HG03280 (cell line): ENCODE results near the gene BACH2.
"Not testable (repeated sequence)": the region's sequence is repeated elsewhere in the genome, so short reads cannot be mapped to it uniquely, and the experiment has no call there.

Source experiments
- ATAC-seq: cut with Tn5 transposase; IDR thresholded peaks from one replicate; pipeline ENCODE4 v1.9.1; 2021; ENCODE audit warnings: mild to moderate bottlenecking, moderate library complexity; ENCODE audit not compliant: unreplicated experiment

Gene BACH2

DNA sequence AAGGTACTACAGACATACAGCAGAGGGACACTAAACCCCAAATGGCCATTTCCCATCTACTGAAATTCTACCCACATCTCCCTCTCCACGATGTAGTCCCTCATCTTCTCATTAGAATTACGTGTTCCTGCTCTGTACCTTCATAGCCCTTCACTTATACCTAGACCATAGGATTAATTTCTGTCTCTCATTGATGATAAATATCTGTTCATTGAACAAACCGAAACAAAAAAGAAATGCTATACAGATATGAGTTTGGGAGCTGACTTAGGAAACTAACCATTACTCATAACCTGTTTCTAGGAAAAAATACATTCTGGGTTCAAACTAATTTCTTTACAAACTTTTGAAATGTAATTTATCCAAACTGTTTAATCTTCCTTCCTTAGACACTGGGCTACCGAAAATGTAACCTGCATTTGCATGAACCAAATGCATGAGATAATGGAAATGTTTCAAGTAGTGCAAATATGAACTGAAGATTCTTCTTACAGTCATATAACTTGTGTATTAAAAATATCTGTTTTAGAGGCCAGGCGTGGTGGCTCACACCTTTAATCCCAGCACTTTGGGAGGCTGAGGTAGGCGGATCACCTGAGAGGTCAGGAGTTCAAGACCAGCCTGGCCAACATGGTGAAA is 317.0 kb downstream of the BACH2 start:
- no peak for ATAC-seq

DNA sequence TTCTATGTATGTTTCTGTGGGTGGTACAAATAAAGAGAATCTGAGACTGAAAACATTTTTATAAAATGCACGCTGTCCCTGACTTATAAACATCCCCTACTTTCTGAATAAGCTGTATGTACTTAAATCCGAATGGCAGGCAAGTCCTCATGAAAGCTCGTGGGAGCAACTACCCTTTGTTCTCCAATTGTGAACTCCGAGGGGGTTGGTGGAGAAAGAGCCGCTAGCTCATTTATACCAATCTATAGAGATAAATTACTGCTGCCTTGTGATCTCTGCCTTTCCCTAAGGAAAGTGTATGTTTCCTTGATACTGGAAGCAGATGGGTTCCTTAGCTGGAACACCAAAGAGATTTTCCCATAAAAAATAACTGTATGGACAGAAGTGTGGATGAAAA is 317.9 kb downstream of the BACH2 start:
- ATAC-seq, result no peak

DNA sequence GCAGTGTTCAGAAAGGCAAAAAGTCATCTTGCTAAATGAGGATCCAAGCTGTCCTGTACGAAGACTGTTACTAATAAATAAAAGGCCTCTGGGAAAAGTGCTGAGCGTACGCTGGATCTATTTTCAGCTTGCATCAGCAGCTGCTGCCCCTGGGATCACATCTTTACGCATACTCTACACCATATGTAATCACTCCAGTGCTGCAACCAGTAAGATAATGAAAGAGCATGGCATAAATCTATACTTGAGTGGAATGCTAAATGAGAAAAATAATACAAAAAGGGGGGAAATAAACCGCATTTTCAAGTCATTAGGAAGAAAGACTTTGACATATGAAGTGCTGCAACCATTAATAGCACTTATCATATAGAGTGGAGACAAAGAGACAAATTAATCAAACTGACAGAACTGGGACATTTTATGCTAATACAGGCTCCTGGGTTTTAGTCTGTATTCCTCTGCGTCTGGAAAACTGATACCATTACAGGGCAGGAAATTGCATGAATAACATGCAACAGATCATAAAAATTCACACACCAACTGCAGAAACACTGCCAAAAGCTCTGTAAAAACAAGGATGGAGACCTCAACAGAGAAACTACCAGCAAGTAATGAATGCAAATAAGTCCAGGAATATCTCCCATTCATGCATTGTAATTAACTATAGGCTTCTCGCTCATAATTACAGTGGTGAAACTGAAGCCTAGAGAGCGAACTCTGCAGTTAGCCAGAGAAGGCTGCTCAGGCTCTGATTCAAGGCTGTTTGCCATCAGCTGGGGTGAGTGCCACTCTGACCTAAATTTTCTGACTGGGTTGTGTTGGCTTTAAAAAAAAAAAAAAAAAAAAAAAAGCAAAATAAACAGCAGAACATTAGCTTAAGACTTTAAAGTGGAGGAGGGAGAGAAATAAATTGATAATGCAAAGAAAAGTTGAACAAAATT is 318.6 kb downstream of the BACH2 start:
- no peak for ATAC-seq

DNA sequence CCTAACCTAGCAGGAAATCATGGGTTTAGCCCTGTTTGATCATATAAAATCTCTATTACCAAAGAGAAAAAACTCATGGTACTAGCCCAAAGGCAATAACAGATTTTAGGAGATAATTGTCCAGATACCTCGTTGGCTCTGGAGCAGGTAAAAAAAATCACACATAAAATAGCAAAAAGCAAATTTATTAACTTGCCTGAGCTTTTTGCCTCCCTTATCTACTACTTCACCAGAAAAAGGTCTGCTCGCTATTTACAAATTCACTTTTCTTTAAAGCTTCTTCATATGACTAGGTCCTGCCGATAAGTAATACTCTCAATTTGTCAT is 320.0 kb downstream of the BACH2 start:
- no peak for ATAC-seq

DNA sequence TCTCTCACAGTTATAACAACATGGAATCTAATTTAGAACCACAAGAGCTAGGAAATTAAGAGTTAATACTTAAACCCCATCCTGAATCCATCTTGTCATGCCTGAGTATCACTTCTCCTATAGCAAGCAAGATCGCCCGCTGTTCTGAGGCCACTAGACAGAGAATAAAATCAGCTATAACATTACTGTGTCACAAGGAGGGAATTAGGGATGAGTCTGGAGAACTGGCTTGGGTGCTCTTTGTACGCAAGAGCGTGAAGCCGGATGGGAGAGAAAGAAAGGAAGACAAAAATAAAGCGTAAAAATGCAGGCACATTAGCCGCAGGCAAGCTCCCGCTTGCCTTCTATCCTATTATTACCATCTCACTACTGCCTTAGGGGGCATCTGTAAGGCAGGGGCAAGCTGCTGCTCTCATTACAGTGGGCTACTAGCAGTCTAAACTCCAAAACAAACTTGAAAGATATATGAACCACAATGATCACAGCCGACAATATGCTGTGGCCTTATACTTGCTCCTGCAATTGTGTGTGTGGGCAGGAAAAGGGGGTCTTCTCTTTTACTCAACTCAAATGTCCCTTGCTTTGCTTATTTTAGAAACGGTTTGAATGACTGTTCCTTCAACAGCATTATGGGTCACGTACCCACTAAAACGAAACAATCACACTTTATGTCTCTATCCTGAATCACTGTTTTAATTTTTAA is 320.5 kb downstream of the BACH2 start:
- no peak for ATAC-seq

DNA sequence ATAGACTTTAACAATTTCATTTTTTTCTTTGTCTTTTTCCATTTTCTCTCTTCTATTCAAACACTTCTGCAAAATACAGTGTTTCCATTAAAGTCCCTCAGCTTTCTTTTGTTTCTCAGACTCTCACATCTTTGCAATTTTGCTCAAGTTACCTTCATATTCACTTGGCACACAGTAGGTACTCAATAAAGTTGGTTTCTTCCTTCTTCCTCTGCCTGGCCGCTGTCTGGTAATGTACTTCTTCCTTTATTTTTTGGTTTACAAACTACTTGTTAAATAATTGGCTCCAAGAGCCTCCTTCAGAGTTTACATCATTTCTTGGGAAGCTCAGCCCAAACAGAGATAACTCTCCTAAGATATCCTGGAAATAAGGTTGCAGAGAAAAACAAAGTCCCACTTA is 321.3 kb downstream of the BACH2 start:
- no peak for ATAC-seq

DNA sequence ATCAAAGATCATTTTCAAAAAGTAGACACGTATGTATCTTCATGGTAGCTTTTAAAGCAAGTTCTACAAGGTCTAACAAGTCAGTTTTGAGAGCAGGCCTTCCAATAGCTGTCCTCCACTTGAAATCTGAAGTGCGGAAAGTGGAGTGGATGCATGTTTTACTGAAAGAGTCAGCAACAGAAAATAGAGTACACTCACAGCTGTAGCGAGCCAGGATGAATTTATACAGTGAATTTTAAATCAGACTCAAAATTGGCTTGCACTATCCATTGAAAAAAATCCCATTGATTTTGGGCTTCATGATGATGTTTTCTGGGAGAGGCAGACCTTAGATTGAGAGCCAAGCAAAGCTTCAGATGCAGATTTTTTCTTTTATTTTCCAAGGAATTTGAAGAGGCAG is 321.8 kb downstream of the BACH2 start:
- no peak for ATAC-seq

DNA sequence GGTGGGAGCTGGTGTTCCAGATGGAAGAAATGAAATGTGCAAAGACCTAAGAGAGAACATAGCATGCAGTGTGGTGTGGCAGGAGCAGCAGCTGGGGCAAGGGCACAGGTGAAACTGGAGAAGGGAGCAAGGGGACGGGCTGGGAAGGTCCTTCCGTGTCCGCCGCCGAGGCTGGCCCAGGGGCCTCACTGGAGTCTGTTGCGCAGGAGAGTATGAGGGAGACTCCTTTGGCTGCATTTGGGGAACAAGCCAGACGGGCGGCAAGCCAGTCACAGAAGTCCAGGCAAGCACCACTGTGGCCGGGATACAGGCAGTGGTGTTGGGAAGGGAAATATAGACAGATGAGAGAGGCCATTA is 324.6 kb downstream of the BACH2 start:
- no peak for ATAC-seq

DNA sequence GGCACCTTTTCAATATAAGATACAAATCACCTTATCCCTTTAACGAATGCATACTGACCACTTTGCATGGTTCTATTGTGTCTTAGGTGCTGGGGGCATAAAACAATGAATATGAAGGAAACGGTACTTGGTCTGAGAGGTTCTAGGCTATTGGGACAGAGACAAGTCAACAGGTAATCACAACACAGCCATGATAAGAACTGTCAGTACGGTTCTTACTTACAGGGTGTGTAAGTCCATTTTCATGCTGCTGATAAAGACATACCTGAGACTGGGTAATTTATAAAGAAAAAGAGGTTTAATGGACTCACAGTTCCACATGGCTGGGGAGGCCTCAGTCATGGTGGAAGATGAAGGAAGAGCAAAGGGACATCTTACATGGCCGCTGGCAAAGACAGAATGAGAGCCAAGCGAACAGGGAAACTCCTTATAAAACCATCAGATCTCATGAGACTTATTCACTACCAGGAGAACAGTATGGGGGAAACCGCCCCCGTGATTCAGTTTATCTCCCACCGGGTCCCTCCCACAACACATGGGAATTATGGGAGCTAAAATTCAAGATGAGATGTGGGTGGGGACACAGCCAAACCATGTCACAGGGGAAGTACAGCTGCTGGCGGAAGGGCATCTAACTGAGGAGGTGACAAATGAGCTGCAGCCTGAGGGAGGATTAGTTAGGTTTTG is 325.2 kb downstream of the BACH2 start:
- not testable (repeated sequence) for ATAC-seq

DNA sequence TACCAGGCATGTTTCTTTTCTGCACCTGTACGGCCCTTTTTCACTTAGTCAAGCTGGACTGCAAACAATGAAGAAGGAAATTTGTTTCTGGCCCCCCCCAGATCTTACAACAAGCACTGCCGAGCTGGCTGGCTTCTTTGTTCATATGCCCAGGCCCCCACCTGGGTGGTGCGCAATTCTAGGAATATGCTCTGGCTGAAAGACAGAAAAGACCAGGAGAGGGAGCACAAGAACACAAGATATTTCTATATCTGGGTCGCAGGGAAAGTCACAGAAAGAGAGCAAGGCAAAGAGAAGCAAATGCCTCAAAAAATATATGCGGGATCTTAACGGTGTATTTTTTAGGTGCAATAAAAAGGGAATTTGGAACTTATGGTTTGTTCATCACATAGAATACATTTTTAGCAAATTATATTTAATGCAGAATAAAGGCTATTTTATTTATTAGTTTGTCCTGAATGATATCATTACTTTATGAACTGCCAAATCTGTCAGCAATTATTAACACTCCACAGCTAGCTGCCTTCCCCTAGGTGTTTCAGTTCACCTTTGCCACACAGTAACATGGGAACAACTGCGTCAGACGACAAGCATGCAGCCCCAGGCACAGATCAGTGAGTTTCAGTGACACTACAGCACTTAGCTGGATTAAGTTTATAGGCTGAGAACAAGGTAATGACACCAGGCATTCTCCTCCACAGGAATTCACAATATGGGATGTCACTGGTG is 325.9 kb downstream of the BACH2 start:
- ATAC-seq, result no peak

DNA sequence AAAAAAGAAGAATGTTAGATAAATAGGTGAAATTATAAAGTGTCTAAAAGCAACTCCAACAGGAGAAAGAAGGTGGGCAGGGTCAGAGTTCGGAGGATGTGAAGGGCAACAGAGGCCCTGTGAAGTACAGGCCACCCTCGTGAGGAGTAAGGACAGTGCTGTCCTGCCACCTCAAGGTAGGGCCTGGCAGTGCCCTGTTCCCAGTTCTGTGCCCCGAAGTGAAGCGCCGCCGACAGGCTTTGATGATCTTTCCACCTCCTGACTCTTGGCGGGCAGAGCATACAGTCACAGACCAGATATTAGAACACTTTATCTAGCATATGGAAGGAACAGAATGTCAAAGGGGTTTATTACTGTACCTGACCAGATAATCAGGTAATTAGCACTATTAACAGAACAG is 326.6 kb downstream of the BACH2 start:
- ATAC-seq, result no peak

DNA sequence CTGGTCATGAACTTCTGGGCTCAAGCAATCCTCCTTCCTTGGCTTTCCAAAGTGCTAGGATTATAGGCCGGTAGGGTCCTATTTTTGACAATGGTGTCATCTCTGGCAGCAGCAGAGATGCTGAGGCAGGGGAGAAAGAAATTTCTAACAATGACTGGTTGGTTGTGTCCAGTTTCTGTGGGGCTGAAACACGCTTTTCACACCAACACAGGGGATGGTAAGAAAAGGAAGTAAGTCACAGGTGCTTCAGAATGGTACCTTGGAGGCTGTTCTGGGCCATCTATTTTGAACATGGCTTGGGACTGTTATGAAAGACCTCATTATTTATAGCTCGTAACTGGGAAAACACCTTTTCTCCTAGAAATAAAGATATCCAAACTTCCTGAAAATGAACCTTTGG is 329.7 kb downstream of the BACH2 start:
- ATAC-seq, result no peak

DNA sequence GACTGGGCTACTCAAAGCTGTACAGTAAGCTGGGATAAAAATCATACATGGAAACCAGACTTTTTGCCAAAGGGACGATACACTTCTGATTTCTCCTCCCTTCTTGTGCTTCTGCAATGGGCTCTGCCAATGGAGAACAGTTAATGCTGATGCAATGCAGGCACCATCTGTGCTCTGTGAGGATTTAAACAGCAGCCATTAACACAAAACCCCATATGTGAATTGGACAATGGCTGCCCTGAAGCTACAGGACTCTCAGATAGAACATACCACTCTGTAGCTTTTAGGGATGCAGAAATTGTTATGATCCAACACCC is 330.5 kb downstream of the BACH2 start:
- ATAC-seq, result no peak

DNA sequence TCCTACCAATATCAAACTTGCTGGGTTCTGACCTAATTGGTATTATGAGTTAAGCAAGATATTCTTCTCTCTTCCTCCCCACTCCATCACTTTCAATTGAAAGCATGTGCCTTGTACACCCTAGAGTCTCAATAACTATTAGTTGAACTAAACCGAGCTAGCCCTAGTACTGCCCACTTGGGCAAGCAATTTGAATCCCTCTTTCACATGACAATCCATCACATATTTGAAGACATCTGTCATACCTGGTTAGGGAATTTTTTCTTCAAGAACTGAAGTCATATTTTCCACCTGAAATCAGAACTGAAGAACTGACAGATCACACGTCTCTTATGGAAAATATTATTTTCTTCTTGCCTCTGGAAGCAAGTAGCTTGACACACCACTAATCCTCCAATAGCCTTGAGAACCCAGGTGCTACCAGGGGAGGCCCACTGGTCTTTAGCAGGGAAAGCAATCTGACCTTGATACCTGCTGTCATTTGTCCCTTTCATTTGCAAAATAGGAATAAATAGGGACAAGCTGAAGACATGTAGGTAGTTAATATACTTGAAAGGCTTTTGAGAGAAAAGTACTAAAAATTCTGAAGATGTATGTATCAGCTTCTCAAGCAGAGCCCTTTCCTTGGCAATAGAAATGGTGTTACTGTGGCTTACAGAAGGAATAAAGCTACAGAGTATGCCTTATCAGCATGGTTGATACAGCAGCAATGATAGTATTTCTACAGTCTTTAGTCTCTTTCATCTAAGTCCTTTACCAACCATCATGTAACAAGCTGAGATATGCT is 331.0 kb downstream of the BACH2 start:
- no peak for ATAC-seq

DNA sequence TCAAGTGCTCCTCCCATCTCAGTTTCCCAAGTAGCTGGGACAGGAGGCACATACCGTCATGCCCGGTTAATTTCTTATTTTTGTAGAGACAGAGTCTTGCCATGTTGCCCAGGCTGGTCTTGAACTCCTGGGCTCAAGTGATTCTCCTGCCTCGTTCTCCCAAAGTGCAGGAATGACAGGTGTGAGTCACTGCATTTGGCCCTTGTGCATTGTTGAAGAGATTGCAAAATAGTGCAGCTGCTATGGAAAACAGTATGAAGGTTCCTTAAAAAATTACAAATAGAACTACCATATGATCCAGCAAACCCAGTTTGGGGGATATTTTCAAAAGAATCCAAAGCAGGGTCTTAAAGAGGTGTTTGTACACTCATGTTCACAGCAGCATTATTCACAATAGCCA is 333.3 kb downstream of the BACH2 start:
- ATAC-seq, result no peak

DNA sequence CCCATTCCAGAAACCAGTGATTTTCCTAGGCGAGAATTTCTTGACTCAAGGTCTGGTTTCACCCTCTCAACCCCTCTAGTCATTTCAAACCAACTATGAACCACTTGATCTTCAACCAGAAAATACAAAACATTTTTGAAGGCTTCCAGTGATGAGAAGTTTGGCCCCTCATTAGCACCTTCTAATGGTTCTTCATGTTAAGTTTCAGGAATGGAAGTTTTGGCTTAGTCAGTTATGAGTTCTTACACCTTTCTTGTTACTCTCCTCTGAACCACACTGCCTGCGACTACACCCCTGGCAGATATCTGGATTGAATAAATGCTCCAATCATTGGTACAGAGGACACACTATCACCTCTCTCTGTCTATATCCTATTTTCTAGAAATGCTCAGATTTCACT is 335.2 kb downstream of the BACH2 start:
- no peak for ATAC-seq

DNA sequence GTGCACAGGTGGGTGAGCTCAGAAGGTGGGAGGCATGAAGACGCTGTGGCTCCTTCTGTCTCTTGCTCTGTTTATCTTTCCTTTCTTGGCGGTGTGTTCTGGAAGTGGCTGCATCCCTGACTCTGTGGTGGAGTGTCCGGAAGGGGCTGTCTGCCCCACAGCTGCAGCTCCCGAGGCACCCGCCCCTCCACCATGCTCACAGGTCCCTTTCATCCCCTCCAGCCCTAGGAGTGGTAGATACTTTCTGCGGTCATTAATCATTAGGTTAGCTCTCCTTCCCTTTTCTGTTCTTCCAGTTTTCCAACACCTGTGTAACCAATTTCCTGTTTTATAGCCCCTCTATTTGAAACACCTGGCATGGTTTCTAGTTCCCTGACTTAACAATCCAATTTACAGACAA is 336.8 kb downstream of the BACH2 start:
- no peak for ATAC-seq

DNA sequence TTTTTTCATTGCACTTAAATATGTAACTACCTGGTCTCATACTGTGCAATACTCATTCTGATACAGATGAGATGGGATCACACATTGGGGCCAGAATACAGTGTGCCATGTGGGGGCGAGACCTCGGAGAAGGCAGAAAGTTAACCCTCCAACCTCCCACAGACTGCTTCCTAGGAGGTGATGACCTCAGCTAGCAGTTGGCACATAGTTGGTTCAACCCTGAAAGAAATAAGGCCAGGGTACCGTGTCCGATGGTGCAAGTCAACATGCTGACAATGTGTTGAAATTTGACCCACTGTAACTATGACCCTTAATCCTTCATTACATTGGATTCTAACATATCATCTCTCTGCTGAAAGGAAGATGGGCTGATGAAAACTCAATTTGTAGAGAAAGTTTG is 340.5 kb downstream of the BACH2 start:
- no peak for ATAC-seq

DNA sequence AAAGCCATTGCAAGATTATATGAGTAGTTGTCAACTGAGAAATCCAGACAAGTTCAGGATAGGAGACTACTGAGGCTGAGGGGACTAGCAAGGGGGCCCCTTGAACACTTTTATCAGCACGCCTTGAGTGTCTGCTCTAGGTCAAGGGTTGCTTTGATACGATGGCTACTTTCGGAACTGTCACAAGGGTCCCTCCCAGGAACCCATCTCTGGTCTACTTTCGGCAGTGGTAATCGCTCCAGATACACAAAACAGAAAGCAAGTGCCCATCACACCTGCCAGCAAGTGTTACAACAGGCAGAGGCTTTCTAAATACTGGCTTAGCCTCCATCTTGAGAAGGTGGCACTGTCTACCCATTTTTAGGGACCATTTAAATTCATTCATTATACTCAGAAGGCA is 341.3 kb downstream of the BACH2 start:
- no peak for ATAC-seq

DNA sequence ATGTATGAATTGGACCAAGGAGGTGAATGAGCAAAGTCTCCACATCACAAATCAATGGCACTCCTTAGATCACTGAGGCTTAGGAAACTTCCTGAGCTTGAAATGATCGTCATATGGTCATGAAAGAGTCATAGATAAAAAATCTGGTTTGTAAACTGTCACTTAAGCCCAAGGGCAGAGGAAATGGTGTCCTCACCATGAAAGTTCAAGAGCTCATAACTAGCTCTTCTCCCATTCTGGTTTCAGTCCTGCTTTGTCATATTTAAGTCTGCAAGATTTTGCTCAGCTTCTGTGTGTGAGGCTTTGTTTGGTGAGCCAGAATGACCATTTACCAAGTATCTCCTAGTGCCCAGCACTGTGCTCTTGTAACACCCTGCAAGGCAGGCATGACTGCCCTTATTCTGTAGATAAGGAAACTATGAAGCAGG is 341.9 kb downstream of the BACH2 start:
- ATAC-seq, result no peak
